GM21576 (cell line): ENCODE measurements around the gene HPCA.

Source experiments
- ATAC-seq: cut with Tn5 transposase; IDR thresholded peaks from one replicate; pipeline ENCODE4 v1.9.1; 2021; ENCODE audit warnings: mild to moderate bottlenecking, moderate library complexity; ENCODE audit not compliant: unreplicated experiment

The HPCA gene

GRCh38 chr1:32886004-32886827, at the start of gene HPCA:
HPCA (plus strand) TSS chr1:32886491; CDS start chr1:32888899, 2,408 bp downstream.
- ATAC-seq, result no peak

- ATAC-seq, result no peak
These were observed 37.8 kb upstream of the HPCA start for GRCh38 chr1:32848354-32849063.

- no peak for ATAC-seq
These were observed 30.3 kb upstream of the HPCA start for GRCh38 chr1:32855861-32856617.

GRCh38 chr1:32858136-32858535, 28.2 kb upstream of the HPCA start:
- no peak for ATAC-seq

GRCh38 chr1:32858791-32859190, 27.5 kb upstream of the HPCA start:
- ATAC-seq, result no peak

- no peak for ATAC-seq
These were observed 26.4 kb upstream of the HPCA start for GRCh38 chr1:32859915-32860314.

- ATAC-seq, result no peak
These were observed 25.7 kb upstream of the HPCA start for GRCh38 chr1:32860566-32860965.

- no peak for ATAC-seq
These were observed 24.2 kb upstream of the HPCA start for GRCh38 chr1:32861904-32862695.

GRCh38 chr1:32863218-32863880, 22.9 kb upstream of the HPCA start:
- ATAC-seq, result no peak

- ATAC-seq, result no peak
These were observed 22.4 kb upstream of the HPCA start for GRCh38 chr1:32863881-32864245.

GRCh38 chr1:32864375-32865019, 21.8 kb upstream of the HPCA start:
- ATAC-seq, result no peak

GRCh38 chr1:32865639-32866405, 20.5 kb upstream of the HPCA start:
- ATAC-seq, result no peak

GRCh38 chr1:32867151-32867550, 19.1 kb upstream of the HPCA start:
- ATAC-seq, result no peak

GRCh38 chr1:32867671-32868070, 18.6 kb upstream of the HPCA start:
- no peak for ATAC-seq

GRCh38 chr1:32868085-32868484, 18.2 kb upstream of the HPCA start:
- ATAC-seq, result no peak

- ATAC-seq, result no peak
These were observed 17.4 kb upstream of the HPCA start for GRCh38 chr1:32868806-32869455.

GRCh38 chr1:32869923-32870614, 16.2 kb upstream of the HPCA start:
- ATAC-seq, result no peak
